Measurements from ENCODE around the gene DERL2.

The DERL2 gene

DNA sequence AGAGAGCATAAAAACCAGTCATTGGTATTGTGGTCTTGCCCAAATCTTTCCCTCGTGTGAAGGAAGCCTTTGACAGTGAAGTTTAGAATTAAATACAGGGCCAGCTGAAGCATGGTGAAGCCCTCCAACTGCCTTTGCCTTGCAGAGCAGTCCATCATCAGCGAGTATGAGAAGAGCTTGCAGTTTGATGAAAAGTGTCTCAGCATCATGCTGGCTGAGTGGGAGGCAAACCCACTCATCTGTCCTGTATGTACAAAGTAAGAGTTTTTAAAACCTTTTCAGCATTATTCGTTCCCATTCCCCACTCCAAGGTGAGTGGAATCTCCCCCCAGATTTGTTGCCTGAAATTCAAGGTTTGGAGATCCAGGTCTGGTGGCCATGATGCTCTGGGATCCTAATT lies 60.2 kb downstream of the DERL2 start:
- H3K27me3 ChIP-seq (ENCODE audit: control insufficient read depth in 2 of 2, insufficient read depth in 2 of 2, low read length in 2 of 2): no peaks in the 10 kb centered on the region
- H3K9ac ChIP-seq (ENCODE audit: low read depth in 1 of 2, low read length in 2 of 2): no peak overlapping the region
- H3K36me3 ChIP-seq (ENCODE audit: control insufficient read depth in 2 of 2, insufficient read depth in 2 of 2, low read length in 2 of 2): peaks cover 67% of the 10 kb centered on the region in 2 donors
- no peak overlapping the region for H3K27ac ChIP-seq (ENCODE audit: low read depth in 2 of 2, low read length in 2 of 2)
- H3K4me3 ChIP-seq (ENCODE audit: low read length in 2 of 2): no peak overlapping the region
- H3K4me1 ChIP-seq (ENCODE audit: control insufficient read depth in 2 of 2, insufficient read depth in 2 of 2, low read length in 2 of 2): peaks cover 4 to 5% of the 10 kb centered on the region in 2 donors
- no peaks in the 10 kb centered on the region for H3K9me3 ChIP-seq (ENCODE audit: control insufficient read depth in 2 of 2, low read length in 2 of 2)

DNA sequence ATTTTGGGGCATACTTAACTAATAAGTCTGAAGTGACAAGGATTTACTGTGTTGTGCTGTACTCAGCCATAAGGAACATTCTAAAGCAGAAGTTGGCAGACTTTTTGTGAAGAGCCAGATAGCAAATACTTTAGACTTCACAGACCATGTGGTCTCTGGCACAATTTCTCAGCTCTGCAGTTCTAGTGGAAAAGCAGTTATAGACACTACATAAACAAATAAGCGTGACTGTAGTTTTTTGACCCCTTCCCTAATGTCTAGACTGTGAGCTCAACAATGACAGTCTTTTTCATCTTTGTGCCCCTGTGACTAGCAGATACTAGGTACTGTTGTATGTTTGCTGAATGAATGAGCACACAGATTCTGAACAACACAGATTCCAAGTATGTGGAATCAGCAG lies 61.1 kb downstream of the DERL2 start:
- no peak overlapping the region for H3K27ac ChIP-seq (ENCODE audit: low read depth in 2 of 2, low read length in 2 of 2)
- no peak overlapping the region for H3K9ac ChIP-seq (ENCODE audit: low read depth in 1 of 2, low read length in 2 of 2)
- no peak overlapping the region for H3K4me3 ChIP-seq (ENCODE audit: low read length in 2 of 2)
- H3K27me3 ChIP-seq (ENCODE audit: control insufficient read depth in 2 of 2, insufficient read depth in 2 of 2, low read length in 2 of 2): no peaks in the 10 kb centered on the region
- H3K4me1 ChIP-seq (ENCODE audit: control insufficient read depth in 2 of 2, insufficient read depth in 2 of 2, low read length in 2 of 2): peaks cover 6 to 10% of the 10 kb centered on the region in 2 donors
- H3K9me3 ChIP-seq (ENCODE audit: control insufficient read depth in 2 of 2, low read length in 2 of 2): no peaks in the 10 kb centered on the region
- H3K36me3 ChIP-seq (ENCODE audit: control insufficient read depth in 2 of 2, insufficient read depth in 2 of 2, low read length in 2 of 2): peaks cover 59 to 65% of the 10 kb centered on the region in 2 donors

DNA sequence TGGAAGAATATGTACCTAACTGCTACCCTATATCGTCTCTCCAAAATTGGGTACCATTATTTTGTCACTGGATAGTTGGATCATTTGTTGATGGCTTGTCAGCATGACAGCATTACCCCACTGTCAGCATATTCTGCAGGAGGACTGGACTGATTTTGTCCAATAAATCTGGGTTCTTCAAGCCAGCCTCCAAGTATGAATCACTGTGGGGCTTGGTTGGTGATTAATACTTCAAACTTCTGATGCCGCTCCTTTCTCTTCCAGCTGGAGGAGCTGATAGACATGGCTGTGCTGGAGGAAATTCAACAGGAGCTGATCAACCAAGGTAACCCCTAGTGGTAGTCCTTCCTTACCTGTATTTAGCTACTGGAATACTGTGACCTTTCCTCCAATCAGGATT lies 63.5 kb downstream of the DERL2 start:
- Histone ChIP-seq H3K9ac (ENCODE audit: low read depth in 1 of 2, low read length in 2 of 2) (no peak overlapping the region), H3K4me1 (ENCODE audit: control insufficient read depth in 2 of 2, insufficient read depth in 2 of 2, low read length in 2 of 2) (peaks cover 14 to 19% of the 10 kb centered on the region in 2 donors), H3K27me3 (ENCODE audit: control insufficient read depth in 2 of 2, insufficient read depth in 2 of 2, low read length in 2 of 2) (no peaks in the 10 kb centered on the region), H3K27ac (ENCODE audit: low read depth in 2 of 2, low read length in 2 of 2) (no peak overlapping the region), H3K36me3 (ENCODE audit: control insufficient read depth in 2 of 2, insufficient read depth in 2 of 2, low read length in 2 of 2) (peaks cover 40 to 44% of the 10 kb centered on the region in 2 donors), H3K4me3 (ENCODE audit: low read length in 2 of 2) (no peak overlapping the region), H3K9me3 (ENCODE audit: control insufficient read depth in 2 of 2, low read length in 2 of 2) (no peaks in the 10 kb centered on the region)

Measured in mucosa of rectum (tissue), 2 donors.